ENCODE data around the gene ARSG. TPM values are rescaled to one million over a fixed set of nuclear protein-coding genes. Genes with fewer than 3 reads are reported as not detected.

The ARSG gene
- total and polyA plus RNA-seq, 10 of the 15 experiments (the other 5 are each of a cell fraction or from before 2014, with no cell fraction given): 2.9 to 13.5 (median 7.6) TPM

DNA sequence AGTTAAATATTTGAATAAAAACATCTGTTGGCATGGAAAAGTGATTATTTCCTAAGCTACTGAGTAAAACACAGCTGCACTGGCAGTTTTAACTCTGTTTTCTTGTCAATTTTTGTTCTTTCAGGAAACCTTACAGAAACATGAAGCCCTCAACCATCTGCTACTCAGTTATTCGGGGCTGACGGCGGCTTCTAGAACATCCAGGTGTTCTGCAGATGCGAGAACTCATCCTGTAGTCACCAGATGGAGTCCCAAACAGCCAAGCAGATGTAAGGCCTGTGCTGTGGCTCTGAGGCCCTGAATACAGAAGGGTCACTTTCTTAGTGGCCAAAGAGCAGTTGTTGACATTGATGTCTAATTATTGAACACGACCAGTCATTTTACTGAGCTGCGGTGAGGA, 15.5 kb downstream of the ARSG start:
- Histone ChIP-seq H3K27me3 (replicated peaks in 1 of 2; ENCODE audit: control insufficient read depth in 2 of 2, insufficient read depth in 2 of 2, low read length in 1 of 2) (no peaks in the 10 kb centered on the region), H4K20me1 (ENCODE audit: control insufficient read depth, insufficient read depth) (no peaks in the 10 kb centered on the region), H3K4me3 (no peak overlapping the region), H3K36me3 (ENCODE audit: control insufficient read depth in 2 of 2, insufficient read depth in 2 of 2, low read length in 1 of 2) (no peaks in the 10 kb centered on the region), H3K27ac (ENCODE audit: control insufficient read depth, insufficient read depth) (no peak overlapping the region), H2AFZ (ENCODE audit: control insufficient read depth, low read depth, low read length) (no peak overlapping the region), H3K9ac (ENCODE audit: control insufficient read depth, insufficient read depth, low read length) (no peak overlapping the region), H3K4me2 (ENCODE audit: control insufficient read depth, insufficient read depth) (no peak overlapping the region), H3K9me3 (replicated peaks; ENCODE audit: control insufficient read depth, insufficient read depth, low read length) (no peaks in the 10 kb centered on the region), H3K4me1 (ENCODE audit: control insufficient read depth, insufficient read depth, low read length) (no peaks in the 10 kb centered on the region), H3K79me2 (ENCODE audit: control insufficient read depth, insufficient read depth, low read length) (no peaks in the 10 kb centered on the region)
- ATAC-seq (no peak), FAIRE-seq (no peak), DNase-seq (ENCODE audit: low read depth, low spot score) (no peak)
- RAD21 ChIA-PET (ENCODE audit: unreplicated experiment): no interaction called here
- in situ Hi-C loops (cut with MboI) (no loop called here), intact Hi-C loops (cut with micrococcal nuclease; ENCODE audit: unreplicated experiment) (no loop called here)
- 86% methylated on average over 6 of the region's 6 CpGs for WGBS (ENCODE audit: insufficient coverage, insufficient replicate concordance, low lambda C conversion rate, missing lambda C conversion rate)
- SMC1A ChIA-PET (ENCODE audit: uncharacterized antibody, unreplicated experiment): no interaction called here
- BruUV-seq (replicated peaks): no TSS peak
- TF ChIP-seq, protein P1, sequence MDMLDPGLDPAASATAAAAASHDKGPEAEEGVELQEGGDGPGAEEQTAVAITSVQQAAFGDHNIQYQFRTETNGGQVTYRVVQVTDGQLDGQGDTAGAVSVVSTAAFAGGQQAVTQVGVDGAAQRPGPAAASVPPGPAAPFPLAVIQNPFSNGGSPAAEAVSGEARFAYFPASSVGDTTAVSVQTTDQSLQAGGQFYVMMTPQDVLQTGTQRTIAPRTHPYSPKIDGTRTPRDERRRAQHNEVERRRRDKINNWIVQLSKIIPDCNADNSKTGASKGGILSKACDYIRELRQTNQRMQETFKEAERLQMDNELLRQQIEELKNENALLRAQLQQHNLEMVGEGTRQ (IDR thresholded peaks at IDR 0.05; ENCODE audit: borderline replicate concordance, low read depth, low read length): no peak
- TF ChIP-seq NR2F1 (conservative IDR thresholded peaks at IDR 0.05) (no peak), CHD4 (IDR thresholded peaks at IDR 0.05) (no peak), SREBF2 (IDR thresholded peaks at IDR 0.05; ENCODE audit: low read length) (no peak), CBX3 (IDR thresholded peaks at IDR 0.05; ENCODE audit: borderline replicate concordance, low read depth) (no peak), SMAD1 (IDR thresholded peaks at IDR 0.05; ENCODE audit: low read depth, partially characterized antibody) (no peak), ASH2L (IDR thresholded peaks at IDR 0.05; ENCODE audit: borderline replicate concordance, low read depth) (no peak), POLR2AphosphoS5 (IDR thresholded peaks at IDR 0.05; ENCODE audit: low read length) (no peak), EGR1 (IDR thresholded peaks at IDR 0.05; ENCODE audit: borderline replicate concordance in 1 of 2, low read depth in 2 of 2, low read length in 2 of 2) (no peak), SPI1 (IDR thresholded peaks at IDR 0.05; ENCODE audit: borderline replicate concordance, insufficient read depth, low read depth, low read length) (no peak), WRNIP1 (IDR thresholded peaks at IDR 0.05; ENCODE audit: borderline replicate concordance, low read depth, low read length) (no peak), BACH1 (IDR thresholded peaks at IDR 0.05; ENCODE audit: borderline replicate concordance) (no peak), ZZZ3 (IDR thresholded peaks at IDR 0.05; ENCODE audit: control insufficient read depth, insufficient read length, low read depth) (no peak)
- TF ChIP-seq, protein P2, sequence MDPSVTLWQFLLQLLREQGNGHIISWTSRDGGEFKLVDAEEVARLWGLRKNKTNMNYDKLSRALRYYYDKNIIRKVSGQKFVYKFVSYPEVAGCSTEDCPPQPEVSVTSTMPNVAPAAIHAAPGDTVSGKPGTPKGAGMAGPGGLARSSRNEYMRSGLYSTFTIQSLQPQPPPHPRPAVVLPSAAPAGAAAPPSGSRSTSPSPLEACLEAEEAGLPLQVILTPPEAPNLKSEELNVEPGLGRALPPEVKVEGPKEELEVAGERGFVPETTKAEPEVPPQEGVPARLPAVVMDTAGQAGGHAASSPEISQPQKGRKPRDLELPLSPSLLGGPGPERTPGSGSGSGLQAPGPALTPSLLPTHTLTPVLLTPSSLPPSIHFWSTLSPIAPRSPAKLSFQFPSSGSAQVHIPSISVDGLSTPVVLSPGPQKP (IDR thresholded peaks at IDR 0.05; ENCODE audit: low read depth, low read length): no peak
- TF ChIP-seq, protein P3, sequence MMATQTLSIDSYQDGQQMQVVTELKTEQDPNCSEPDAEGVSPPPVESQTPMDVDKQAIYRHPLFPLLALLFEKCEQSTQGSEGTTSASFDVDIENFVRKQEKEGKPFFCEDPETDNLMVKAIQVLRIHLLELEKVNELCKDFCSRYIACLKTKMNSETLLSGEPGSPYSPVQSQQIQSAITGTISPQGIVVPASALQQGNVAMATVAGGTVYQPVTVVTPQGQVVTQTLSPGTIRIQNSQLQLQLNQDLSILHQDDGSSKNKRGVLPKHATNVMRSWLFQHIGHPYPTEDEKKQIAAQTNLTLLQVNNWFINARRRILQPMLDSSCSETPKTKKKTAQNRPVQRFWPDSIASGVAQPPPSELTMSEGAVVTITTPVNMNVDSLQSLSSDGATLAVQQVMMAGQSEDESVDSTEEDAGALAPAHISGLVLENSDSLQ (IDR thresholded peaks at IDR 0.05): no peak
- TF ChIP-seq, protein P4, sequence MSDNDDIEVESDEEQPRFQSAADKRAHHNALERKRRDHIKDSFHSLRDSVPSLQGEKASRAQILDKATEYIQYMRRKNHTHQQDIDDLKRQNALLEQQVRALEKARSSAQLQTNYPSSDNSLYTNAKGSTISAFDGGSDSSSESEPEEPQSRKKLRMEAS (IDR thresholded peaks at IDR 0.05; ENCODE audit: low read depth, low read length): no peak
- POLR2A ChIA-PET: interaction anchor here (0.6 kb wide), 1 partner anchor 224 kb away, joined by 3 read pairs; no protein-coding TSS in a partner anchor
- CTCF ChIA-PET: interaction anchor here (0.9 to 1.0 kb wide), 2 partner anchors 10 to 131 kb away, joined by 3 to 4 read pairs; no protein-coding TSS in a partner anchor
